Lower lobe of right lung (tissue), 2 donors: ENCODE results near the gene AGMAT. TPM values are rescaled to one million over a fixed set of nuclear protein-coding genes. Genes with fewer than 3 reads are reported as not detected.
"Not testable (repeated sequence)": the region's sequence is repeated elsewhere in the genome, so short reads cannot be mapped to it uniquely, and the experiment has no call there.

Source experiments
- ATAC-seq, 2 donors: fragments of 200-7000 bp; cut with Tn5 transposase; one replicate each; pipeline ENCODE4 v1.9.1; 2020 to 2022; ENCODE audit warnings: mild to moderate bottlenecking in 2 of 2, moderate library complexity in 2 of 2
- DNase-seq: peaks from one replicate; pipeline ENCODE4 v3.0.0-alpha.2; 2020
- H3K27ac ChIP-seq: fragments of 200-600 bp; one replicate; pipeline ENCODE4 v1.8.0; 2022
- H3K27me3 ChIP-seq: fragments of 200-600 bp; one replicate; pipeline ENCODE4 v1.8.0; 2022; ENCODE audit warnings: low read depth
- H3K36me3 ChIP-seq: fragments of 200-600 bp; one replicate; pipeline ENCODE4 v1.8.0; 2022; ENCODE audit warnings: mild to moderate bottlenecking
- H3K4me1 ChIP-seq: fragments of 200-600 bp; one replicate; pipeline ENCODE4 v1.8.0; 2022
- H3K4me3 ChIP-seq: fragments of 200-600 bp; one replicate; pipeline ENCODE4 v1.8.0; 2022; ENCODE audit warnings: mild to moderate bottlenecking
- H3K9me3 ChIP-seq: fragments of 200-600 bp; one replicate; pipeline ENCODE4 v1.8.0; 2022
- intact Hi-C: fragments of 100-400 bp; cut with DNase I; formaldehyde crosslinking; loops from one replicate; pipeline ENCODE4 v1.11.0; 2022
- total RNA-seq: library from RNA; stranded (reverse); fragmentation: NEBNext Ultra II Directional; extraction: Animal tissue kit (Norgen Biotek cat#: 25700); gene quantifications from one replicate; pipeline ENCODE4 v1.2.1, GENCODE V29; 2021
- TF ChIP-seq, protein P1 (sequence below): fragments of 200-600 bp; IDR thresholded peaks from one replicate; pipeline ENCODE4 v1.8.0; 2022; ENCODE audit warnings: antibody characterized with exemption, mild to moderate bottlenecking
- donor health status: DM: no; HTN: yes; CAD: no; lungs with severe emphysema.

AGMAT gene
- total RNA-seq, 1 donor from 2014 or later = not detected

DNA sequence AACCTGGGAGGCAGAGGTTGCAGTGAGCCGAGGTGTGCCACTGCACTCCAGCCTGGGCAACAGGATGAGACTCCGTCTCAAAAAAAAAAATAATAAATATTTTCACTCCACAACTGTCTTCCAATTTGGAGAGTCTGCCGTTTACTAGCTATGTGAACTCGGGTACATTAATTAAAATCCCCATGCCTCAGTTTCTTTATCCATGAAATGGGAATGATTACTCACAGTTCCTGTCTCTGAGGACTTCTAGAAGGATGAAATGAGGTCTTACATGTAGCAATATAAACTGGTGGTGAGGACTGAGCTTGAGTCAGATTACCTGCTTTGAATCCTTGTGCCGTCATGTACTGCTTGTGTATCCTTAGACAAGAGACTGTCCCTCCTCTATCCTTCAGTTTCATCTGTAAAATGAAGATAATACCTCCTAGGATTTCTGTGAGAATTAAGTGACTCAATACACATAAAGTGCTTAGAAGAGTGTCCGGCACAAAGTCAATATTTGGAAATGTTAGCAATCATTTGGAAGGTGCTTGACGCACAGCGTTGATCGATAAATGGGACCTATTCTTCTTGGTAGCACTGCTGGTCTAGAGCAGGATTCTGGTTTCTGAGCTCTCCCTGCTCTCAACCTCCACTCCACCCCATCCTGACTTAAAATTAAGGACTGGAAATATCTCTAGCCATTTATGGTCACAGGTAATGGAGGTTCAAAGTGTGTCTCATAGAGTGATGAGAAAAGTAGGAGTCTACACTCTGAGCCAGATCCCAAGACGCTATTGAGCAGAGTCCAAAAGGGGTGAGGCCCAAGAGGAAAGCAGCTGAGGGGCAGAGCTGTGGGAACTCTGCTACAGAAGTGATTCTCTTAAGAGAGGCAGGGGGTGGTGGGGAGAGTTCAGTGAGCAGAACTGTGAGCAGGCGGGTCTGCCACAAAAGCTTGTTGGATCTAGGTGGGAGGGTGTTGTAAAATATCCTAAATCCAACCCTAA is 20.8 kb upstream of the AGMAT start:
- H3K4me1 ChIP-seq = peaks cover 24% of the 10 kb centered on the region
- no peaks in the 10 kb centered on the region for H3K9me3 ChIP-seq
- intact Hi-C loops = no loop called here
- TF ChIP-seq, protein P1, sequence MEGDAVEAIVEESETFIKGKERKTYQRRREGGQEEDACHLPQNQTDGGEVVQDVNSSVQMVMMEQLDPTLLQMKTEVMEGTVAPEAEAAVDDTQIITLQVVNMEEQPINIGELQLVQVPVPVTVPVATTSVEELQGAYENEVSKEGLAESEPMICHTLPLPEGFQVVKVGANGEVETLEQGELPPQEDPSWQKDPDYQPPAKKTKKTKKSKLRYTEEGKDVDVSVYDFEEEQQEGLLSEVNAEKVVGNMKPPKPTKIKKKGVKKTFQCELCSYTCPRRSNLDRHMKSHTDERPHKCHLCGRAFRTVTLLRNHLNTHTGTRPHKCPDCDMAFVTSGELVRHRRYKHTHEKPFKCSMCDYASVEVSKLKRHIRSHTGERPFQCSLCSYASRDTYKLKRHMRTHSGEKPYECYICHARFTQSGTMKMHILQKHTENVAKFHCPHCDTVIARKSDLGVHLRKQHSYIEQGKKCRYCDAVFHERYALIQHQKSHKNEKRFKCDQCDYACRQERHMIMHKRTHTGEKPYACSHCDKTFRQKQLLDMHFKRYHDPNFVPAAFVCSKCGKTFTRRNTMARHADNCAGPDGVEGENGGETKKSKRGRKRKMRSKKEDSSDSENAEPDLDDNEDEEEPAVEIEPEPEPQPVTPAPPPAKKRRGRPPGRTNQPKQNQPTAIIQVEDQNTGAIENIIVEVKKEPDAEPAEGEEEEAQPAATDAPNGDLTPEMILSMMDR = no peak
- ATAC-seq = no peak
- no peak for DNase-seq
- no peaks in the 10 kb centered on the region for H3K36me3 ChIP-seq
- H3K27me3 ChIP-seq = no peaks in the 10 kb centered on the region
- H3K27ac ChIP-seq = no peak overlapping the region
- H3K4me3 ChIP-seq = no peak overlapping the region

DNA sequence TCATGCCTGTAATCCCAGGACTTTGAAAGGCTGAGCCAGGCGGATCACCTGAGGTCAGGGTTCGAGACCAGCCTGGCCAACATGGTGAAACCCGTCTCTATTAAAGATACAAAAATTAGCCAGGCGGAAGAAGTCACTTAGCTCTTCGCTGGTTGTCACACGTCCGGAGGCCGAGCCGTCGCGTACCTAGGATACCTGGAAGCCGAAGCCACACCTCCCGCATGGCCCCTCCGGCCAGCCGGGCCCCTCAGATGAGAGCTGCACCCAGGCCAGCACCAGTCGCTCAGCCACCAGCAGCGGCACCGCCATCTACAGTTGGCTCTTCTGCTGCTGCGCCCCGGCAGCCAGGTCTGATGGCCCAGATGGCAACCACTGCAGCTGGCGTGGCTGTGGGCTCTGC is 19.5 kb upstream of the AGMAT start:
- peaks cover 24% of the 10 kb centered on the region for H3K4me1 ChIP-seq
- H3K9me3 ChIP-seq, H3K27me3 ChIP-seq, intact Hi-C loops, ATAC-seq, H3K4me3 ChIP-seq, H3K36me3 ChIP-seq, H3K27ac ChIP-seq, DNase-seq: not testable (repeated sequence)

DNA sequence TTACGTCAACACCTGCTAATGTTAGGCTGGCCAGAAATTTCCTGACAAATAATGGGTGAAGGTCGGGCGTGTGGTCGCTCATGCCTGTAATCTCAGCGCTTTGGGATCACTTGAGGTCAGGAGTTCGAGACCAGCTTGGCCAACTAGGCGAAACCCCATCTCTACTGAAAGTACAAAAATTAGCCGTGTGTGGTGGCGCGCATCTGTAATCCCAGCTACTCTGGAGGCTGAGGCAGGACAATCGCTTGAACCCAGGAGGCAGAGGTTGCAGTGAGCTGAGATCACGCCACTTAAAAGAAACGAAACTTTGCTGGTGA is 19.1 kb upstream of the AGMAT start:
- H3K9me3 ChIP-seq, H3K27me3 ChIP-seq, ATAC-seq, H3K36me3 ChIP-seq, DNase-seq, intact Hi-C loops: not testable (repeated sequence)
- H3K27ac ChIP-seq = peak overlapping the region; percentile 85
- H3K4me3 ChIP-seq = peak overlapping the region; percentile 81
- H3K4me1 ChIP-seq = peaks cover 24% of the 10 kb centered on the region

DNA sequence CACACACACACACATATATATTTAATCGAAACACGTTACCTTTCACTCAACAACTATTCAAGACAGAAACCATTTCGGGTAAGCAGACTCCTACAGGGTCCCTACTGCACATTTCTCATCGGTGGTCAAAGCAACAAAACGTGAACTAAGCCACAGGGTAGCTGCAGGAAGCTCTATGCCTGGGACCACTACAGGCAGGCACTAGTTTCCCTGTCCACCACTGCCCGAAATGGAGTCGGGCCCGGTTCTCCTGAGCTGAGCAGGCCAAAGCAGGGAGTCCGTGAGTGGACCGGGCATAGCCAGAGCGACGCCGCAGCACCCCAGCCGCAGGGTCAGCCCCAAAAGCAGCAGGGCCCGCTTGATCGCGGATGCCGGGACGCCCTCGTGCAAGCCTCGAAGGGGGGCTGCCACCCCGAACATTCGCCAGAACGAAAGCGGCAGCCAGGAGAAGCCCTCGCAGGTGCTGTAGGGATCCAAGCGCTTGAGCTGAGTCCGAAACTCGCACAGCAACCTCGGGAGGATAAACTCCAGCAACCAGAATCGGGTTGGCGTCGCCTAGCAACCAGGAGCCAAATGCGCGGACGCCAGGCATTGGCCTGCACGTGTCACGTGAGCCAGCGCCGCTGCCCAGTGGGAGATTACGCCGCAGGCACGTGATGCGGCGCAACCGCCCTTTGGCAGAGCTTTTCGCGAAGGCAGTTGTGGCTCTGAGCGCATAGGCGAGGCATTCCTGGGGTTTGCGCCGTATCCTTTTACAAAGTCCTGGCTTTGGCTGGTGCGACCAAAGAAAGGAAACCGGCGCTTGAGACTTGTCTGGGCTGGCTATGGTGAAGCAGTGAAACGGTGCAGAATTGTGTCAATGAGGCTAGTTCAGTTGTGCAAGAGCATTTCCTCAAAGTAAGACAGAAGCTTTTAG is 18.5 kb upstream of the AGMAT start:
- TF ChIP-seq, protein P1 = no peak
- intact Hi-C loops = no loop called here
- Histone ChIP-seq H3K9me3 (no peaks in the 10 kb centered on the region), H3K4me3 (peak overlapping the region; percentile 81), H3K27me3 (no peaks in the 10 kb centered on the region), H3K36me3 (no peaks in the 10 kb centered on the region), H3K27ac (peak overlapping the region; percentile 85), H3K4me1 (peaks cover 24% of the 10 kb centered on the region)
- ATAC-seq = peak; percentile 98 to 99
- peak; percentile 99 for DNase-seq

DNA sequence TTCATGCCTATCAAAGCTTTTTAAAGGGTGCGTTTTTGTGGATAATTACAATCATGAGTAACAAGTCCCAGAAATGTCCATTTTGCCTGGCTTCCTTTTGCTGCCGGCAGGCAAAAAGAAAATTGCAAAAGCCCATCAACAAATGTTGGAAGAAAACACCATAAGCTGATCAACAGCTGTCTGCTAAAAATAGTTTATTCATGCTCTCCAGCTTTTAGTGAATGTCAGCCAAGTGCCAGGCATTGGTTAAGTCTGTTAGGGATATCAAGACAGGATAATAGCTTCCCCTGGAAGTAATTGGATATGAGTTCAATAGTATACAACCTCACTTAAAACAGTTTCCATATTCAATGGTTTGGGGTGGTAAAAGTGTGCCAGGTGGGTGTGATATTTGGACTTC is 13.6 kb upstream of the AGMAT start:
- H3K9me3 ChIP-seq = no peaks in the 10 kb centered on the region
- ATAC-seq (no peak), DNase-seq (no peak)
- H3K27ac ChIP-seq = no peak overlapping the region
- intact Hi-C loops = no loop called here
- peaks cover 16% of the 10 kb centered on the region for H3K4me1 ChIP-seq
- TF ChIP-seq, protein P1 = no peak
- H3K27me3 ChIP-seq = no peaks in the 10 kb centered on the region
- H3K36me3 ChIP-seq = no peaks in the 10 kb centered on the region
- H3K4me3 ChIP-seq = no peak overlapping the region

DNA sequence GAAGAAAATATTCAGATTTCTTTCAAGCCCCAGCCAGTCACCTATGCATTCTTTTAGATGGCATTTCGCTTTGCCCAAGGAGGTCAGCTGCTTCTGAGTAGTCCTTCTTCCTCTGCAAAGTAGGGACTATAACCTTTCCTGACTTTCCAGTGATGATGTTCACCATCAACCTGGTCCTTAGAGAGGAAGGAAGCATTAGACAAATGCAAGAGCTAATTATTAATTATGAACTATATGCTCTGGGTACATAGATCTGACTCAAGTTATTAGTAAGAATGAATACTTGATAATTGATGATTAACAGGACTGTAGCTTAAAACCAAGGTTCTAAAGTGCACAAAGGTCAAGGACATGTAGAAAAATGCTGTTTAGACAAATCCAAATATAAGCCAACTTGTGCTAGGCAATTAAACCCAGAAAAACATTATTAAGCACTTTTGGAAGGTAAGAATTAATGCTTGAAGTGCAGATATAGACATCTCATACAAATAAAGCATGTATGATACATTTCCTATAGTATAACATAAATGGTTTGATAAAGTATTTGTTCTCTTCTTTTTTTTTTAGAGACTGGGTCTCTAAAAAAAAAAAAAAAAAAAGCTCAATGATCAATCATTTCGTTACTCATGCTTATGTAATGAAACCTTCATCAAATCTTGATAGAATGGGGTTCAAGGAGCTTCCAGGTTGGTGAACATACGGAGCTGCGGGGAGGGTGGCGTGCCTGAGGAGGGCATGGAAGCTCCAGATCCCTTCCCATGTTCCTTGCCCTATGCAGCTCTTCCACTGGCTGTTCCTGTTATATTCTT is 11.2 kb upstream of the AGMAT start:
- Histone ChIP-seq H3K9me3 (no peaks in the 10 kb centered on the region), H3K4me3 (no peak overlapping the region), H3K27ac (no peak overlapping the region), H3K36me3 (no peaks in the 10 kb centered on the region), H3K4me1 (no peaks in the 10 kb centered on the region), H3K27me3 (no peaks in the 10 kb centered on the region)
- ATAC-seq (no peak), DNase-seq (no peak)
- TF ChIP-seq, protein P1 = no peak
- intact Hi-C loops = no loop called here
